K562 (cell line): Measurements from ENCODE around the gene GMPR. TPM values are rescaled to one million over a fixed set of nuclear protein-coding genes. Genes with fewer than 3 reads are reported as not detected.

Source experiments
- EGR1 ChIP-seq: fragments of 450-650 bp; conservative IDR thresholded peaks from 2 replicates; pipeline ENCODE4 v1.6.1; 2017; ENCODE audit warnings: mild to moderate bottlenecking
- KLF1 ChIP-seq: fragments of 450-650 bp; IDR thresholded peaks from 2 replicates; pipeline ENCODE4 v1.6.1; 2016; ENCODE audit warnings: missing genetic modification characterization, missing compliant biosample characterization
- L3MBTL2 ChIP-seq: fragments of 450-650 bp; IDR thresholded peaks from 2 replicates; pipeline ENCODE4 v1.6.1; 2016; ENCODE audit warnings: mild to moderate bottlenecking, moderate library complexity
- NCOA2 ChIP-seq, 2 experiments: fragments of 450-650 bp; IDR thresholded peaks; 2 replicates each; pipeline ENCODE4 v1.6.1; 2018; ENCODE audit warnings: mild to moderate bottlenecking in 2 of 2, moderate library complexity in 1 of 2; ENCODE audit not compliant: partially characterized antibody in 2 of 2
- NR1H2 ChIP-seq: sonication (generic); formaldehyde crosslinking; IDR thresholded peaks from 2 replicates; pipeline ENCODE4 v1.4.0; 2020; ENCODE audit warnings: mild to moderate bottlenecking, missing genetic modification reagents
- STAT5B ChIP-seq: fragments of 250-450 bp; sonication (Bioruptor Pico); IDR thresholded peaks from 2 replicates; pipeline ENCODE4 v1.8.0; 2021; ENCODE audit warnings: mild to moderate bottlenecking, inconsistent platforms
- TCF7 ChIP-seq: sonication (generic); IDR thresholded peaks from 2 replicates; pipeline ENCODE4 v1.6.1; 2016; ENCODE audit warnings: antibody characterized with exemption, borderline replicate concordance
- ZC3H8 ChIP-seq: fragments of 450-650 bp; IDR thresholded peaks from 2 replicates; pipeline ENCODE4 v1.6.1; 2017
- ZNF274 ChIP-seq: IDR thresholded peaks from 2 replicates; pipeline ENCODE4 v1.6.1; 2011; ENCODE audit warnings: low read depth, mild to moderate bottlenecking, low read length, moderate library complexity, borderline replicate concordance
- ZNF41 ChIP-seq: fragments of 250-450 bp; sonication (Bioruptor Pico); conservative IDR thresholded peaks from 2 replicates; pipeline ENCODE4 v1.4.0; 2020; ENCODE audit warnings: mild to moderate bottlenecking
- polyA plus RNA-seq, 8 experiments: library from polyadenylated mRNA; depleted of rRNA in 4 of 8; stranded (reverse) in 5 of 8; unstranded in 3 of 8; fragments of >200 nt; fragmentation: Nextera tagmentation in 2 of 8; fragmentation: Illumina TruSeq in 1 of 8; extraction: Ambion mirVana in 2 of 8; extraction: Trizol in 1 of 8; gene quantifications; 2 replicates each; pipeline versions ENCODE4 v1.2.1 to v1.2.3, GENCODE V29; 2011 to 2014; ENCODE audit warnings: inconsistent platforms in 1 of 8, missing spikeins in 1 of 8
- total RNA-seq, 7 experiments: library from RNA; depleted of rRNA in 6 of 7; stranded (reverse); fragments of >200 nt in 6 of 7; fragmentation: Illumina TruSeq in 2 of 7; extraction: Trizol in 2 of 7; gene quantifications; 2 replicates each; pipeline versions ENCODE4 v1.2.1 to v1.2.3, GENCODE V29; 2011 to 2021; ENCODE audit warnings: low replicate concordance in 1 of 7
- TF ChIP-seq, protein P1 (sequence below): sonication (generic); formaldehyde crosslinking; IDR thresholded peaks from 2 replicates; pipeline ENCODE4 v1.8.1; 2023; ENCODE audit warnings: mild to moderate bottlenecking, missing genetic modification reagents
- TF ChIP-seq, protein P2 (sequence below): fragments of 250-450 bp; sonication (Bioruptor Pico); IDR thresholded peaks from 2 replicates; pipeline ENCODE4 v1.9.0; 2021; ENCODE audit warnings: mild to moderate bottlenecking
- TF ChIP-seq, protein P3 (sequence below): conservative IDR thresholded peaks from 2 replicates; pipeline ENCODE4 v1.6.1; 2011; ENCODE audit warnings: low read depth, mild to moderate bottlenecking, low read length; ENCODE audit not compliant: control insufficient read depth

GMPR gene
- total and polyA plus RNA-seq, 9 of the 15 experiments (the other 6 are each of a cell fraction or from before 2014, with no cell fraction given) = 34.6 to 83.7 (median 49.8) TPM

DNA sequence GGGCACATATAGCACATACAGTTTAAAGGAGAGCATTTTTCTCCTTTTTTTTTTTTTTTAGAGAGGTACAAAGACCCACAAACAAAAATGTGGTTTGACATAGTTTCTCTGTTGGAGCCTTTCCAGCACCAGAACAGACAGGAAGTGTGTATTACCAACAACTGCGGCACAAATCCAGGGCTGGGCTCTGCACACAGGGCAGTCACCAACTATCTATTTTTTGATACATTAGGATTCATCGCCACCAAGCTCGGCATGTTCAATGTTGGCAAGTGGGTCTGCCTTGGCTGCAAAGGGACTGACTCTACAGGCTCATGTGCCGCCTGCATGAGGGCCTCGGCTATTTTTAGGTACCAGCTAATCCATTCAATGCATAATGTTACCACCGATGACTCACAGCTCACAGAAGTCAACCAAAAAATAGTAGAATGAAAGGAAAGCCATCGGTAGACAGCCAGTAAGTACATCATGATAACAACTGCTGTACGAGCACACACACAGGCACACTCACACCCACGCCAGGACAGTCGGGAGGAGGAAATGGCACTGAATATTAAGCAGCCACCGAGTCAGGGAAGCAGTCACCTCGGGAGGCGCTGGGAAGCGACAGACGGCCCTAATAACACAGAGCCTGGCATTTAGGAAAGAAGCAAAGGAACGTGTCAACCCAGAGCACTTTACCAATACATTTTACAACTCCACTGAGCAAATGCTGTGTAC is 81.6 kb downstream of the GMPR start (continued):
- TF ChIP-seq, protein P1, sequence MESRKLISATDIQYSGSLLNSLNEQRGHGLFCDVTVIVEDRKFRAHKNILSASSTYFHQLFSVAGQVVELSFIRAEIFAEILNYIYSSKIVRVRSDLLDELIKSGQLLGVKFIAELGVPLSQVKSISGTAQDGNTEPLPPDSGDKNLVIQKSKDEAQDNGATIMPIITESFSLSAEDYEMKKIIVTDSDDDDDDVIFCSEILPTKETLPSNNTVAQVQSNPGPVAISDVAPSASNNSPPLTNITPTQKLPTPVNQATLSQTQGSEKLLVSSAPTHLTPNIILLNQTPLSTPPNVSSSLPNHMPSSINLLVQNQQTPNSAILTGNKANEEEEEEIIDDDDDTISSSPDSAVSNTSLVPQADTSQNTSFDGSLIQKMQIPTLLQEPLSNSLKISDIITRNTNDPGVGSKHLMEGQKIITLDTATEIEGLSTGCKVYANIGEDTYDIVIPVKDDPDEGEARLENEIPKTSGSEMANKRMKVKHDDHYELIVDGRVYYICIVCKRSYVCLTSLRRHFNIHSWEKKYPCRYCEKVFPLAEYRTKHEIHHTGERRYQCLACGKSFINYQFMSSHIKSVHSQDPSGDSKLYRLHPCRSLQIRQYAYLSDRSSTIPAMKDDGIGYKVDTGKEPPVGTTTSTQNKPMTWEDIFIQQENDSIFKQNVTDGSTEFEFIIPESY (CRISPR knock-in tag) = no peak
- TF ChIP-seq, protein P2, sequence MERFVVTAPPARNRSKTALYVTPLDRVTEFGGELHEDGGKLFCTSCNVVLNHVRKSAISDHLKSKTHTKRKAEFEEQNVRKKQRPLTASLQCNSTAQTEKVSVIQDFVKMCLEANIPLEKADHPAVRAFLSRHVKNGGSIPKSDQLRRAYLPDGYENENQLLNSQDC (CRISPR knock-in tag) = no peak
- TF ChIP-seq, protein P3, sequence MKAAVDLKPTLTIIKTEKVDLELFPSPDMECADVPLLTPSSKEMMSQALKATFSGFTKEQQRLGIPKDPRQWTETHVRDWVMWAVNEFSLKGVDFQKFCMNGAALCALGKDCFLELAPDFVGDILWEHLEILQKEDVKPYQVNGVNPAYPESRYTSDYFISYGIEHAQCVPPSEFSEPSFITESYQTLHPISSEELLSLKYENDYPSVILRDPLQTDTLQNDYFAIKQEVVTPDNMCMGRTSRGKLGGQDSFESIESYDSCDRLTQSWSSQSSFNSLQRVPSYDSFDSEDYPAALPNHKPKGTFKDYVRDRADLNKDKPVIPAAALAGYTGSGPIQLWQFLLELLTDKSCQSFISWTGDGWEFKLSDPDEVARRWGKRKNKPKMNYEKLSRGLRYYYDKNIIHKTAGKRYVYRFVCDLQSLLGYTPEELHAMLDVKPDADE = no peak
- TF ChIP-seq KLF1 (tag) = no peak
- 0 out of 2 replicates have a peak, but pooled peaks have one; percentile 36 for TF ChIP-seq ZNF41 (CRISPR knock-in tag)
- TF ChIP-seq TCF7 = no peak
- peak; percentile 79; the same call in 1 of the 2 replicates for TF ChIP-seq L3MBTL2
- no peak for TF ChIP-seq STAT5B (CRISPR knock-in tag)
- TF ChIP-seq NCOA2 (IDR thresholded peaks at IDR 0.05; ENCODE audit: partially characterized antibody in 2 of 2) = no peak
- TF ChIP-seq ZC3H8 = no peak
- TF ChIP-seq ZNF274 = no peak
- TF ChIP-seq EGR1 = peak; percentile 96
- no peak for TF ChIP-seq NR1H2 (CRISPR knock-in tag)
- TF ChIP-seq, all 486 proteins: peak for 124
